Measurements from ENCODE around the gene AUH.

GRCh38 chr9:91360551-91361290 is 997 bp downstream of the AUH start:
- TF ChIP-seq RAD21 (IDR thresholded peaks at IDR 0.05; ENCODE audit: low read depth) (no peak), YY1 (IDR thresholded peaks at IDR 0.05; ENCODE audit: low read depth) (no peak), EP300 (IDR thresholded peaks at IDR 0.05; ENCODE audit: borderline replicate concordance) (no peak), MAX (IDR thresholded peaks at IDR 0.05) (no peak)

All from Ishikawa (cell line).